OCI-M1 (cell line): Measurements from ENCODE around the gene TIPARP.
"Not testable (repeated sequence)": the region's sequence is repeated elsewhere in the genome, so short reads cannot be mapped to it uniquely, and the experiment has no call there.

Experiments used
- DNase-seq: peaks from one replicate; lab custom pipeline; 2025; lab: John Stamatoyannopoulos, UW

The TIPARP gene

GRCh38 chr3:156739976-156740375 is 65.6 kb downstream of the TIPARP start:
- DNase-seq: no peak

- DNase-seq: not testable (repeated sequence)
These were observed 66.2 kb downstream of the TIPARP start for GRCh38 chr3:156740581-156740980.

GRCh38 chr3:156741935-156742334 is 67.5 kb downstream of the TIPARP start:
- DNase-seq: no peak

GRCh38 chr3:156742401-156742800 is 68.0 kb downstream of the TIPARP start:
- DNase-seq: no peak

- no peak for DNase-seq
These were observed 69.5 kb downstream of the TIPARP start for GRCh38 chr3:156743859-156744258.

- DNase-seq: no peak
These were observed 70.2 kb downstream of the TIPARP start for GRCh38 chr3:156744631-156745030.

GRCh38 chr3:156745766-156746165 is 71.4 kb downstream of the TIPARP start:
- no peak for DNase-seq

GRCh38 chr3:156747046-156747445 is 72.7 kb downstream of the TIPARP start:
- DNase-seq: no peak

- no peak for DNase-seq
These were observed 74.9 kb downstream of the TIPARP start for GRCh38 chr3:156749244-156749643.

GRCh38 chr3:156750191-156750873 is 75.9 kb downstream of the TIPARP start:
- DNase-seq: no peak

- DNase-seq: no peak
These were observed 76.5 kb downstream of the TIPARP start for GRCh38 chr3:156750874-156751245.

- no peak for DNase-seq
These were observed 77.2 kb downstream of the TIPARP start for GRCh38 chr3:156751461-156752025.
